BJ (cell line): ENCODE results near the gene JOSD2. TPM values are rescaled to one million over a fixed set of nuclear protein-coding genes. Genes with fewer than 3 reads are reported as not detected.

Source experiments
- CTCF ChIA-PET: fragments of 350-600 bp; formaldehyde crosslinking; extraction: SDS; loops from one replicate; lab custom pipeline; 2021; ENCODE audit warnings: antibody characterized with exemption, inconsistent platforms; lab: Yijun Ruan, JAX
- POLR2A ChIA-PET: fragments of 300-600 bp; sonication (Branson Sonifier 250); formaldehyde crosslinking; extraction: SDS; loops from one replicate; lab custom pipeline; 2021; ENCODE audit warnings: antibody characterized with exemption; lab: Charles Lee
- DNase-seq: peaks from one replicate; pipeline ENCODE4 v3.0.0-alpha.2; 2011; ENCODE audit warnings: low read depth
- H3K27me3 ChIP-seq: 2 replicates; pipeline ENCODE4 v1.6.0; 2011; ENCODE audit warnings: low read length; ENCODE audit not compliant: control insufficient read depth, insufficient read depth
- H3K36me3 ChIP-seq: 2 replicates; pipeline ENCODE4 v1.5.1; 2011; ENCODE audit warnings: low read length; ENCODE audit not compliant: control insufficient read depth, insufficient read depth
- H3K4me3 ChIP-seq: 2 replicates; pipeline ENCODE4 v1.5.1; 2011; ENCODE audit warnings: low read depth, mild to moderate bottlenecking, control low read depth, low read length
- polyA plus RNA-seq: library from polyadenylated mRNA; depleted of rRNA; stranded (reverse); fragments of >200 nt; gene quantifications from 2 replicates; pipeline ENCODE4 v1.2.3, GENCODE V29; 2011
- TF ChIP-seq, protein P1 (sequence below): IDR thresholded peaks from 2 replicates; pipeline ENCODE4 v1.5.1; 2011; ENCODE audit warnings: low read depth, mild to moderate bottlenecking, control low read depth, inconsistent platforms, low read length, moderate library complexity; ENCODE audit not compliant: insufficient read depth

The JOSD2 gene
- polyA plus RNA-seq, 1 experiment, result 44.9 TPM

DNA sequence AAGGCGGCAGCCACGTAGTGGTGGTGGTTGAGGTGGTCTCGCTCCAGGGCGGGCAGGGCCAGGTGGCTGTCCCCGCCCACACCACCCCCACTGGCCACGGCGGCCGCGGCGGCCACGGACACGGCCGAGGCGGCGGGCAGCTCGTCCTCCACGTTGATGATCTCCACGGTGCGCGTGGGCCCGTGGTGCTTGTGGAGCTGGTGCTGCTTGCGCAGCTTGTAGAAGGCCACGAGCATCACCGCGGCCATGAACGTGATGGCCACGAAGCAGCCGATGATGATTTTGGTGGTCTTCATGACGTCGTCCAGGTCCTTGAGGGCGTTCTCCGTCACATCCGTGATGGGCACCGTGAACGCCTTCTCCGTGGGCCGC is 6.7 kb upstream of the JOSD2 start:
- TF ChIP-seq, protein P1, sequence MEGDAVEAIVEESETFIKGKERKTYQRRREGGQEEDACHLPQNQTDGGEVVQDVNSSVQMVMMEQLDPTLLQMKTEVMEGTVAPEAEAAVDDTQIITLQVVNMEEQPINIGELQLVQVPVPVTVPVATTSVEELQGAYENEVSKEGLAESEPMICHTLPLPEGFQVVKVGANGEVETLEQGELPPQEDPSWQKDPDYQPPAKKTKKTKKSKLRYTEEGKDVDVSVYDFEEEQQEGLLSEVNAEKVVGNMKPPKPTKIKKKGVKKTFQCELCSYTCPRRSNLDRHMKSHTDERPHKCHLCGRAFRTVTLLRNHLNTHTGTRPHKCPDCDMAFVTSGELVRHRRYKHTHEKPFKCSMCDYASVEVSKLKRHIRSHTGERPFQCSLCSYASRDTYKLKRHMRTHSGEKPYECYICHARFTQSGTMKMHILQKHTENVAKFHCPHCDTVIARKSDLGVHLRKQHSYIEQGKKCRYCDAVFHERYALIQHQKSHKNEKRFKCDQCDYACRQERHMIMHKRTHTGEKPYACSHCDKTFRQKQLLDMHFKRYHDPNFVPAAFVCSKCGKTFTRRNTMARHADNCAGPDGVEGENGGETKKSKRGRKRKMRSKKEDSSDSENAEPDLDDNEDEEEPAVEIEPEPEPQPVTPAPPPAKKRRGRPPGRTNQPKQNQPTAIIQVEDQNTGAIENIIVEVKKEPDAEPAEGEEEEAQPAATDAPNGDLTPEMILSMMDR, result no peak
- Histone ChIP-seq H3K27me3 (no peaks in the 10 kb centered on the region), H3K4me3 (no peak overlapping the region), H3K36me3 (no peaks in the 10 kb centered on the region)
- ChIA-PET CTCF (interaction anchor here (1.3 kb wide), 1 partner anchor 20 kb away, joined by 4 read pairs; no protein-coding TSS in a partner anchor), POLR2A (no interaction called here)
- no peak for DNase-seq

DNA sequence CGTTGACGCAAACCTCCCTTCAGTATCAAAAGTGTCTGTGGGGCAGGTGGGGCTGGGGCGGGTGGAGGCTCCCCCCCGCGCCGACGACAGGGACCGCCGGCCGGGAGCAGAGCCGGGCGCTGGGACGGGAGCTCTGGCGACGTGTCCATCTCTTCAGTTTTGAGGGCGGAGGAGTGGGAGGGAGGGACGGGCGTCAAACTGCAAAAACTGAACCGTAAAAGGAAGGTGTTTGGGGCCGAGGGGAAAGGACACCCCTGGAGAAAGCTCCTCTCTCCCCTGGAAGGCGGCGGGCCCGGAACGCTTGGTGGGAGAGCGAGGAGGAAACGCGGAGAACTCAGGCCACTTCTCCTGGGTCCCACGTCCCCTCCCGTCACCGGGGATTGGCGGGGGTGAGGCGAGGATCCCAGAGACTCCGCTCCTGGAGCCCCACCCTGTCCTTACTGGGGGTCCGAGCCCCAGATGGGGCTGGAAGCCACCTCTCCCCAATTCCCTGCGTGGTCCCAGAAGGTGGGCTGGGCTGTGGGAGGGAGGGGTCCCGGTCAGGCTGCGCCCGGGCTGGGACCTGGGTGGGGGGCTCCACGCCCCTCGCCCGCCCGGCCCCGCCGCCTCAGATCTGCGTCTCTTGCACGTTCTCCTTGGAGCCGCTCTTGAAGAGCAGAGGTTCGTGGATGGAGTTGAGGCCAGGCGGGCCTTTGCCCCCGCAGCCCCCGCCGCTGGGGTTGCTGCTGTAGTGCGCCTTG is 6.1 kb upstream of the JOSD2 start:
- TF ChIP-seq, protein P1, result no peak
- H3K27me3 ChIP-seq, result no peaks in the 10 kb centered on the region
- no peaks in the 10 kb centered on the region for H3K36me3 ChIP-seq
- ChIA-PET CTCF (no interaction called here), POLR2A (no interaction called here)
- H3K4me3 ChIP-seq, result no peak overlapping the region
- no peak for DNase-seq

DNA sequence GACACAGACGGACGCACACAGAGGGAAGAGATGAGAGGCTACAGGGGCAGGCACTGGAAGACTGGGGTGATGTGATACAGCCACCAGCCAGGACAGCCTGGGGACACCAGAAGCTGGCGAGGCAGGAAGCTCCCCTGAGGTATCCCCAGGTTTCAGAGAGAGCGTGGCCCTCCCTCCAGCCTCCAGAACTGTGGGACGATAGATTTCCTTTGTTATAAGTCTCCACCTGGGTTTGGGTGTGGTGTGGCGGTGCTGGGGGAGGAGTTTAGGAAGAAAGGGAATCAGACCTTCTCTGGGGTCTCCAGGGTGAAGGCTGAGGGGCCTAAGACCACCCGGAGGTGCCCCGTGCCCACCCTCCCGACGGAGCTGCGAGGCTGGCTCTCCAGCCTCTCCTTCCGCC is 5.5 kb upstream of the JOSD2 start:
- CTCF ChIA-PET, result no interaction called here
- DNase-seq, result no peak
- Histone ChIP-seq H3K4me3 (no peak overlapping the region), H3K27me3 (no peaks in the 10 kb centered on the region), H3K36me3 (no peaks in the 10 kb centered on the region)
- POLR2A ChIA-PET, result no interaction called here
- TF ChIP-seq, protein P1, result no peak

DNA sequence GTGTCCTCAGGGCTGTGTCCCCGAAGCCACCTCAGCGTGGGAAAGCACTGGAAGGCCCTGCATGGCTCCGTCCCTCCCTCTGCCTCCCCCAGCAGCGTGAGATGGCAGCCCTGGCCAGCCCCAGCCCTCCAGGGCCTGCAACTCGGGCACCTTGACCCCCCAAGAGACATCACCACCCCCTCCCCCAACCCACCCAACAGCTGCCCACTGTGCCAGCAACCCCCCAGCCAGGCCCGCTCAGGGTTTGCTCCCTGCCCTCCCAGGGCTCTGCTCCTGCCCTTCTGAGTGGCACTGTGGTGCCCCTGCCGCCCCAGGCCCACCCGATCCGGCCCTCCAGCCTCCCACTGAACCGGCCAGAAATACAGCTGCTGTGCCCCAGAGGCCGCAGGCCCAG is 4.2 kb upstream of the JOSD2 start:
- no peaks in the 10 kb centered on the region for H3K27me3 ChIP-seq
- no peaks in the 10 kb centered on the region for H3K36me3 ChIP-seq
- H3K4me3 ChIP-seq, result no peak overlapping the region
- ChIA-PET CTCF (no interaction called here), POLR2A (no interaction called here)
- TF ChIP-seq, protein P1, result no peak
- DNase-seq, result no peak

DNA sequence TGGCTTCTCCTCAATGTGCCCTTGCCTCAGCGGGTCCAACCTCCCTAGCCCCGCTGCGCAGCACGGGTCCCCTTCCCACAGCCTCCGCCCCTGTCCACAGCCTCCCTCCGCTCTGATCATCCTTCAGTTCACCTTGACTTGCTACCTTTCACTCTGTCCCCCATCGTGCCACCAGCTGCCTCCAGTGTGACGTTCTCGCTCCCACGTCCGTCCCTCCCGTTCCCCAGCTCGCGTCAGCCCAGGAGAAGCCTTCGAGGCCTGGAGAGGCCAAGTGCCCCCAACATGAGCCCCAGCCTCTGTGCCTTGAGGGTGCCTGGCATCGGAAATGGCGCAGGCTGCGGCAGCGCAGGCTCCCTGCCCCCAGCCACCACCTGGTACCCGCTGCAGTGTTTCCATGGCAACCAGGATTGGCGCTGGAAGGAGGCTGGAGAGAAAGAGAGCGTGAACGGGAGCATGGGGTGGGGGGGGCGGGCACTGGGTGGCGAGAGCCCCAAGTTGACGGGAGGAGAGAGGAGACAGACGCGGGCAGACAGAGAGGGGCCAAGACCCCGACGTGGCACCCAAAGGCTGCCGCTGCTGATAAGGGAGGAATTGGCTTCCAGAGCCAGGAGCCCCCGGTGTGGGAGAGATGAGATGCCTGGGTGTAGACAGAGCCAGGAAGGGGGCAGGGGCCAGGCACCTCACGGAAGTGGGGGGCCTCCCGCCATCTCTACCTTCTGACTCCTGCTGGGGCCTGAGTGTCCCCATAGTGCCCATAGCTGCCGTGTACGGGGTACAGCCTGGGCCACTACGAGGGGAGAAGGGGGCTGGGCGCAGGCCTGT is 3.6 kb upstream of the JOSD2 start:
- H3K4me3 ChIP-seq, result no peak overlapping the region
- ChIA-PET CTCF (no interaction called here), POLR2A (no interaction called here)
- H3K27me3 ChIP-seq, result no peaks in the 10 kb centered on the region
- DNase-seq, result no peak
- TF ChIP-seq, protein P1, result no peak
- H3K36me3 ChIP-seq, result no peaks in the 10 kb centered on the region
